PFSK-1 (cell line): Measurements from ENCODE around the gene RAB34. TPM values are rescaled to one million over a fixed set of nuclear protein-coding genes. Genes with fewer than 3 reads are reported as not detected.

Experiments used
- FOXP2 ChIP-seq: optimal IDR thresholded peaks from 2 replicates; pipeline ENCODE3; 2011; ENCODE audit warnings: borderline replicate concordance, control low read depth, inconsistent platforms; ENCODE audit not compliant: insufficient read depth; ENCODE audit errors: extremely low read length, extremely low read depth
- POLR2AphosphoS5 ChIP-seq: IDR thresholded peaks from 2 replicates; pipeline ENCODE4 v1.6.1; 2012; ENCODE audit warnings: low read depth, mild to moderate bottlenecking, control low read depth, low read length, moderate library complexity
- REST ChIP-seq, 2 experiments: IDR thresholded peaks; 2 replicates each; pipeline versions ENCODE4 v1.6.1 to v1.8.0; 2011 to 2012; ENCODE audit warnings: low read depth in 2 of 2, low read length in 2 of 2, control low read depth in 1 of 2, inconsistent platforms in 1 of 2, mild to moderate bottlenecking in 1 of 2, moderate library complexity in 1 of 2; ENCODE audit not compliant: insufficient read depth in 1 of 2
- SIN3A ChIP-seq: IDR thresholded peaks from 2 replicates; pipeline ENCODE4 v1.6.1; 2012; ENCODE audit warnings: mild to moderate bottlenecking, low read length, moderate library complexity, borderline replicate concordance; ENCODE audit not compliant: insufficient read depth
- TAF1 ChIP-seq: IDR thresholded peaks from 2 replicates; pipeline ENCODE4 v1.6.1; 2012; ENCODE audit warnings: low read length, control low read depth, borderline replicate concordance; ENCODE audit not compliant: insufficient read depth
- polyA plus RNA-seq: library from polyadenylated mRNA; unstranded; fragments of >200 nt; gene quantifications from one replicate; pipeline ENCODE4 v1.2.1, GENCODE V29; 2012; ENCODE audit warnings: low read depth, missing spikeins; ENCODE audit not compliant: insufficient read length

The RAB34 gene
- not detected for polyA plus RNA-seq

GRCh38 chr17:28717578-28718332 is at the start of gene RAB34:
Gene RAB34 (minus strand): TSS chr17:28717868. CDS start chr17:28717266, 602 bp downstream.
- TF ChIP-seq TAF1 (no peak), SIN3A (no peak), FOXP2 (no peak), REST (IDR thresholded peaks at IDR 0.05; ENCODE audit: insufficient read depth in 1 of 2, low read depth in 2 of 2, low read length in 2 of 2) (no peak), POLR2AphosphoS5 (no peak)

GRCh38 chr17:28765038-28765437 is 47.4 kb upstream of the RAB34 start:
- no peak for TF ChIP-seq TAF1
- TF ChIP-seq FOXP2: no peak
- no peak for TF ChIP-seq SIN3A
- TF ChIP-seq POLR2AphosphoS5: no peak
- no peak for TF ChIP-seq REST (IDR thresholded peaks at IDR 0.05; ENCODE audit: insufficient read depth in 1 of 2, low read depth in 2 of 2, low read length in 2 of 2)

GRCh38 chr17:28763804-28764266 is 46.2 kb upstream of the RAB34 start:
- no peak for TF ChIP-seq TAF1
- TF ChIP-seq REST (IDR thresholded peaks at IDR 0.05; ENCODE audit: insufficient read depth in 1 of 2, low read depth in 2 of 2, low read length in 2 of 2): no peak
- TF ChIP-seq SIN3A: no peak

- TF ChIP-seq POLR2AphosphoS5 (no peak), SIN3A (no peak), REST (IDR thresholded peaks at IDR 0.05; ENCODE audit: insufficient read depth in 1 of 2, low read depth in 2 of 2, low read length in 2 of 2) (no peak), TAF1 (no peak), FOXP2 (no peak)
Observed at GRCh38 chr17:28763137-28763799, 45.6 kb upstream of the RAB34 start.
